ENCODE data around the gene MT1H. TPM values are rescaled to one million over a fixed set of nuclear protein-coding genes. Genes with fewer than 3 reads are reported as not detected.
A peak's percentile ranks its signal among the peaks of the same experiment; 100 is the strongest.

MT1H gene
- total and polyA plus RNA-seq, 7 donors, result 2.0 to 581 (median 133) TPM; not detected in 4

DNA sequence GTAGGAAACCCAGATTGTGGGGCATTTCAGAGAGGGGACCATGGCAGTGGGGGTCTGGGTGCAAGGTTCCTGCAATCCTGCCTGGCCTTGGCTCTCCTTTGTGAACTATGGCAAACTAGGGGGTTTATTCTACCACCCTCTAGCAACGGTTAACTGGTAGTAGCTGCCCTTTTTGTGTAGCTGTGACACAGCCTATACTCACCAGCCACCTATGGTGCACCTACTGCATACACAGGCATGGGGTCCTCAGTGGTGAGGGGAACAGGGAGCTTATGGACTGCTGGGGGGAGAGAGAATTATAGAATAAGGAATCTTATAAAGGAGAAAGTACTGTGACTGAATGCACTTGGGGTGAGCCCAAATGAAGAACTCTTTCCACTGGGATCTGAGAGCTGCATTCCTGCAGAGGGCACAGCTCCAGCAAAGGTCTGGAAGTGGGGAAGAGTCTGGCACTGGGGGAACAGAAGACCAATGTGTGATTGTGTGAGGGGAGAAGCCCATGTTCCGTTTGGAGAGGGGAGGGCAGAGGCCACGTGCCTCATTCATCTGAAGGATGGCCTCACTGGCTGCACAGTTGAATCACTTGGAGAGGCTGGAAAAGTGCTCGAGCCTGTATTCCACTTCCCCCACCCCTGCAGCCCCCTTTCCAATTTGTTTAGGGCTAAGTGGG lies 14.8 kb downstream of the MT1H start:
- WGBS, 2 donors, result 72 to 80% methylated on average over 4 of the region's 4 CpGs

DNA sequence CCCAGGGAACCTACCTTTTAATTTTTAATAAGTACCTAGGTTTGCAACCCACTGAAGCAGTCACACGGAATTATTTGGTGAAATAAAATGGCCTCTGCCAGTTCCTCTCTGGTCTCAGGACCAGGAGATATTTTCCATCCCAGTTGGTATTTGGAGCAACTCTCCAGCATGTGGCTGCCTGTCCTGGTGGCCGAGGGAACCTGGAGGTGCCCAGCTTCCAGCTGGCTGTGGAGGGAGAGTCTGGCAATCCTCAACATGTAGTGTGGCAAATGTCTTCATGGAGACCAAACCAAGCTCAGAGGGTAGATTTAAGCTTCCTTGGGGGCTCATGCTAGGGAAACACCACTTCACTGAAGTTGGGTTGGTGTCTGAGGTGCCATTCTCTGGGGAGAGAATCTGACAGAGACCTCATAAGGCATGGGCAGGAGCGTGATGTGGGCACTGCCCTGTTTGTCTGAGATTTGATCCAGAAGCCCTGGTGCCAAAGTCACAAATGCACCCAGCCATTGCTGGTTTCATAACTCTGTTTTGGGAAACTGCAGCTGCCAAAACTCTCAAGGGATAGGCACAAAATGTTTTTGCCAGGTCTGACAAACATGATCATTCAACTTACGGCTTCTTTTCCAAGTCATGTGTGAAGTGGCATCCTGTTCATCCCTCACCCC lies 15.4 kb downstream of the MT1H start:
- H3K27ac ChIP-seq, result peak overlapping the region; percentile 19 to 83 (median 42)
- intact Hi-C loops (cut with DNase I), result no loop called here

More for the DNA sequence above, 14.8 kb downstream of the MT1H start:
- DNase-seq, result peak; percentile 69
- H3K4me1 ChIP-seq, result peaks cover 0 to 27% (median 22%) of the 10 kb centered on the region in 4 donors
- intact Hi-C loops (cut with DNase I), result no loop called here
- H3K4me3 ChIP-seq, result peak overlapping the region in 2 of 4 donors; percentile 58 to 66
- no peaks in the 10 kb centered on the region for H3K27me3 ChIP-seq
- no peak for TF ChIP-seq EP300 (IDR thresholded peaks at IDR 0.05)
- no peak for TF ChIP-seq POLR2A (IDR thresholded peaks at IDR 0.05)
- TF ChIP-seq, protein P1, sequence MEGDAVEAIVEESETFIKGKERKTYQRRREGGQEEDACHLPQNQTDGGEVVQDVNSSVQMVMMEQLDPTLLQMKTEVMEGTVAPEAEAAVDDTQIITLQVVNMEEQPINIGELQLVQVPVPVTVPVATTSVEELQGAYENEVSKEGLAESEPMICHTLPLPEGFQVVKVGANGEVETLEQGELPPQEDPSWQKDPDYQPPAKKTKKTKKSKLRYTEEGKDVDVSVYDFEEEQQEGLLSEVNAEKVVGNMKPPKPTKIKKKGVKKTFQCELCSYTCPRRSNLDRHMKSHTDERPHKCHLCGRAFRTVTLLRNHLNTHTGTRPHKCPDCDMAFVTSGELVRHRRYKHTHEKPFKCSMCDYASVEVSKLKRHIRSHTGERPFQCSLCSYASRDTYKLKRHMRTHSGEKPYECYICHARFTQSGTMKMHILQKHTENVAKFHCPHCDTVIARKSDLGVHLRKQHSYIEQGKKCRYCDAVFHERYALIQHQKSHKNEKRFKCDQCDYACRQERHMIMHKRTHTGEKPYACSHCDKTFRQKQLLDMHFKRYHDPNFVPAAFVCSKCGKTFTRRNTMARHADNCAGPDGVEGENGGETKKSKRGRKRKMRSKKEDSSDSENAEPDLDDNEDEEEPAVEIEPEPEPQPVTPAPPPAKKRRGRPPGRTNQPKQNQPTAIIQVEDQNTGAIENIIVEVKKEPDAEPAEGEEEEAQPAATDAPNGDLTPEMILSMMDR (IDR thresholded peaks at IDR 0.05), result no peak
- TF ChIP-seq POLR2AphosphoS5 (IDR thresholded peaks at IDR 0.05), result no peak
- H3K36me3 ChIP-seq, result no peaks in the 10 kb centered on the region
- H3K27ac ChIP-seq, result peak overlapping the region; percentile 19 to 83 (median 42)
- no peaks in the 10 kb centered on the region for H3K9me3 ChIP-seq

DNA sequence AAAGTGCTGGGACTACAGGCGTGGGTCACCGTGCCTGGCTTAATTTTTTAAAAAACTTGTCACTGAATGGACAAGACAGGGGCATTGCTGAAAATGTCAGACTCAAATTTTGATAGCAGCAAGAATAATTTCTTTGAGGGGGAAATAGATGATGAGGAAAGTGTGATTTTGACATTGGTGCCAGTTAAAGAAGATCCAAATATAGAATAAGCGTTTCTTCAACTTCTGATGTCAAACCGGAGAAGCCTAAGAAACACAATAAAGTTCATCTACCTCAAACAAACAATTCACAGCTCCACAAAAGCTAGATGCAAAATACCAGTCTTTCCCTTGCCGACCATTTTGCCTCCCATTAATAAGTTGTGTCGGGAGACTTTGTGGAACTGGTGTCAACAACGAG lies 17.1 kb downstream of the MT1H start:
- no peak for DNase-seq
- Histone ChIP-seq H3K9me3 (no peaks in the 10 kb centered on the region), H3K27ac (no peak overlapping the region), H3K36me3 (no peaks in the 10 kb centered on the region), H3K27me3 (no peaks in the 10 kb centered on the region), H3K4me3 (no peak overlapping the region), H3K4me1 (peaks cover 0 to 22% (median 19%) of the 10 kb centered on the region in 4 donors)
- TF ChIP-seq POLR2A (IDR thresholded peaks at IDR 0.05) (no peak), EP300 (IDR thresholded peaks at IDR 0.05) (no peak), POLR2AphosphoS5 (IDR thresholded peaks at IDR 0.05) (no peak)
- TF ChIP-seq, protein P1 (IDR thresholded peaks at IDR 0.05), result no peak
- intact Hi-C loops (cut with DNase I), result no loop called here
- 96% methylated on average over 7 of the region's 7 CpGs for WGBS, 2 donors

More for the DNA sequence above, 15.4 kb downstream of the MT1H start:
- WGBS, 2 donors, result 89 to 93% methylated on average over 4 of the region's 4 CpGs
- no peaks in the 10 kb centered on the region for H3K27me3 ChIP-seq
- H3K9me3 ChIP-seq, result no peaks in the 10 kb centered on the region
- DNase-seq, result peak; percentile 76
- TF ChIP-seq, protein P1 (IDR thresholded peaks at IDR 0.05), result no peak
- no peak for TF ChIP-seq POLR2A (IDR thresholded peaks at IDR 0.05)
- TF ChIP-seq POLR2AphosphoS5 (IDR thresholded peaks at IDR 0.05), result peak in 1 of 4 donors; percentile 36
- peak in 1 of 4 donors; percentile 19 for TF ChIP-seq EP300 (IDR thresholded peaks at IDR 0.05)
- no peak overlapping the region for H3K4me3 ChIP-seq
- H3K36me3 ChIP-seq, result no peaks in the 10 kb centered on the region
- peaks cover 0 to 27% (median 22%) of the 10 kb centered on the region in 4 donors for H3K4me1 ChIP-seq

DNA sequence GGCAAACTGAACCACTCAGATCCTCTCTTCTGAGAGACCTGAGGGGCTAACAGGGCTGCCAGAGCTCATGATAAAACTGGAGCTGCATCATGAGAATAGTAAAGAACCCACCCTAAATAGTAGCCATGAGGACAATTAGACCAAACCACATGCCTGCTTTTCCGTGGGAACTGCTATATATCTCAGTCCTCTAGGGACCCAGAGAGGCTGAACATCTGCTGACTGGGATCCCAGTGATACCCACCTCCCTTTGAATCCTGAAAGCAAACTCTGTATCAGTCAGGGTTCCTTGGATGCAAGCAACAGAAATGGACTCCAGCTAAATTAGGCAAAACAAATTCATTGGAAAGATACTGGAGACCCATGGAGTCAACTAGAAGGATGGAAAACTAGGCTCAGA lies 19.1 kb downstream of the MT1H start:
- intact Hi-C loops (cut with DNase I), result no loop called here
- WGBS, 2 donors, result 43 to 63% methylated on average over 1 of the region's 1 CpG
- H3K9me3 ChIP-seq, result no peaks in the 10 kb centered on the region
- no peaks in the 10 kb centered on the region for H3K36me3 ChIP-seq
- H3K27me3 ChIP-seq, result no peaks in the 10 kb centered on the region
- H3K4me1 ChIP-seq, result peaks cover 0 to 8% (median 6%) of the 10 kb centered on the region in 4 donors
- H3K27ac ChIP-seq, result no peak overlapping the region
- H3K4me3 ChIP-seq, result no peak overlapping the region
- no peak for DNase-seq
- TF ChIP-seq, protein P1 (IDR thresholded peaks at IDR 0.05), result no peak
- TF ChIP-seq POLR2A (IDR thresholded peaks at IDR 0.05) (no peak), EP300 (IDR thresholded peaks at IDR 0.05) (no peak), POLR2AphosphoS5 (IDR thresholded peaks at IDR 0.05) (no peak)
